Nucleus accumbens (tissue), 56 donors: ENCODE data around the gene ZNF335.
"Not testable (repeated sequence)": the region's sequence is repeated elsewhere in the genome, so short reads cannot be mapped to it uniquely, and the experiment has no call there.

Source experiments
- DNase-seq, 56 donors: peaks; one replicate each; lab custom pipeline; 2025; lab: John Stamatoyannopoulos, UW

ZNF335 gene

GRCh38 chr20:45918779-45919537 is 53.0 kb downstream of the ZNF335 start:
- DNase-seq, result no peak

DNA sequence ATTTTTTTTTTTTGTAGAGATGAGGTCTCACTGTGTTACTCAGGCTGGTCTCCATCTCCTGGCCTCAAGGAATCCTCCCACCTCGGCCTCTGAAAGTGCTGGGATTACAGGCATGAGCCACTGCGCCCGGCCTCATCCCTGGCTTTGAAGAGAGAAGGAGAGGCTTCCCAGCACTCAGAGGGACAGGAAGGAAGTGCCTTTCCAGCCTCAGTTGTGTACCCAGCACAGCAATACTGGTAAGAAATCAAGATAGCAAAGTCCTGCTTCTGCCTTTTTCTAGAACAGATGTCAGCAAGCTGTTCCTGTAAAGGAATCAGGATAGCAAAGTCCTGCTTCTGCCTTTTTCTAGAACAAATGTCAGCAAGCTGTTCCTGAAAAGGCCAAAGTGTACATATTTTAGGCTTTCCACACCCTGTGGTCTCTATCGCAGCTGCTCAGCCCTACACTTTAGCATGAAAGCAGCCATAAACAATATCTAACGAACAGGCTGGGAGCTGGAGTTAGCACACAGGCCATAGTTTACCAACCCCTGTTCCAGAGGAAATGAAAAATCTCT is 53.7 kb downstream of the ZNF335 start:
- DNase-seq, result no peak

DNA sequence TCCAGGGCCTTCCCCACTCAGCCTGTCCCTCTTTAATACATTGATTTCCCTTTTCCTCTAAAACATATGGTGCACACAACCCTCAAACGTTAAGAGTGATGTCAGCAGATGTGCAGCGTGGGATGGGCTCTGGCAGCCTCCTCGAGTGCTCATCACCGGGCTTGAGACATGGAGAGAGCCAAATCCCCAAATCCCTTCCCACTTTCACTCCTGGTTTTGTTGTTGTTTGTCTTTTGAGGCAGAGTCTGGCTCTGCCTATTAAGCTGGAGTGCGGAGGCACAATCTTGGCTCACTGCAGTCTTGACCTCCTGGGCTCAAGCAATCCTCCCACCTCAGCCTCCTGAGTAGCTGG is 54.2 kb downstream of the ZNF335 start:
- no peak for DNase-seq

GRCh38 chr20:45913116-45913515 is 58.9 kb downstream of the ZNF335 start:
- DNase-seq, result no peak

- no peak for DNase-seq
Measured at GRCh38 chr20:45912344-45912682, 59.7 kb downstream of the ZNF335 start.

GRCh38 chr20:45911486-45912343 is 60.3 kb downstream of the ZNF335 start, which contains the start of gene PLTP:
PLTP (minus strand) TSS chr20:45912155; CDS start chr20:45911452, 703 bp downstream.
- peak in 52 of 56 donors; percentile 22 to 86 (median 60) for DNase-seq

GRCh38 chr20:45910670-45911485 is 61.1 kb downstream of the ZNF335 start:
- peak; percentile 6 to 92 (median 70) for DNase-seq

- no peak for DNase-seq
Measured at GRCh38 chr20:45909817-45910669, 62.0 kb downstream of the ZNF335 start.

DNA sequence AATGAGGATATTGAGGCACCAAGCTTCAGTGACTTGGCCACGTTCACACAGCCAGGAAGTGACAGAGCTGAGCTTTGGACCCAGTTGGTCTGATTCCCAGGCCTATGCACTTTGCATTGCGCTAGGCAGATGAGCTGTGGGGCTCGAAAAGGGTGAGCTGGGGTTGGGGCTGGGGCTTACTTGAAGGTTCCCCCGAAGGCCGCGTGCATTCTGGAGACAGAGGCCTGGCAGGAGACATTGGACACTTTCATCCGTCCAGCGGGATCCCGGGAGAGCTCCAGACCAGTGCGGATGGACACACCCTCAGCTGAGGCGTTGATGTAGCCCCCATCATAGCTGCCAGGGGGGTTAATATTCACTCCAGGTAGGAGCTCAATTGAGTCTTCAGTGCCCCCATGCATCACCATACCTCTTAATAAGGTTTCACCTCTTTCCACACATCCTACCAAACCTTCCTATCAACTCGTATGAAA is 62.6 kb downstream of the ZNF335 start:
- no peak for DNase-seq

DNA sequence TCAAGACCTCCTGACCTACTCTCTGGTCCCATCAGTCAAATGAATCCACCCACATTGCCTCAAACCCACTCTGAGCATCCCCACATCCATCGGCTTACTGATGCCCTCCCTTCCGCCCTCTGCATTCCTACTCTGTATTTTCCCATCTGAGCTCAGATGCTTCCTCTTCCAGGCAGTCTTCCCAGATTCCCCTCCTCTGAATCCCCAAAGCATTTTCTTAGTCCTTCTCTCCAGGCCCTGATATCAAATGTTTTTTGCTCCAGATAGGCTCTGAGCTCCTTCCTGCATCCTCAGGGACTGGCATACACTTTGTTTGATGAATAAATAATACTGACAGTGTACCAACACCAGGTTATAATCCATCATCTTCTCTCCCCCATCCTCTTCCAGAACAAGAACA is 63.9 kb downstream of the ZNF335 start:
- no peak for DNase-seq

DNA sequence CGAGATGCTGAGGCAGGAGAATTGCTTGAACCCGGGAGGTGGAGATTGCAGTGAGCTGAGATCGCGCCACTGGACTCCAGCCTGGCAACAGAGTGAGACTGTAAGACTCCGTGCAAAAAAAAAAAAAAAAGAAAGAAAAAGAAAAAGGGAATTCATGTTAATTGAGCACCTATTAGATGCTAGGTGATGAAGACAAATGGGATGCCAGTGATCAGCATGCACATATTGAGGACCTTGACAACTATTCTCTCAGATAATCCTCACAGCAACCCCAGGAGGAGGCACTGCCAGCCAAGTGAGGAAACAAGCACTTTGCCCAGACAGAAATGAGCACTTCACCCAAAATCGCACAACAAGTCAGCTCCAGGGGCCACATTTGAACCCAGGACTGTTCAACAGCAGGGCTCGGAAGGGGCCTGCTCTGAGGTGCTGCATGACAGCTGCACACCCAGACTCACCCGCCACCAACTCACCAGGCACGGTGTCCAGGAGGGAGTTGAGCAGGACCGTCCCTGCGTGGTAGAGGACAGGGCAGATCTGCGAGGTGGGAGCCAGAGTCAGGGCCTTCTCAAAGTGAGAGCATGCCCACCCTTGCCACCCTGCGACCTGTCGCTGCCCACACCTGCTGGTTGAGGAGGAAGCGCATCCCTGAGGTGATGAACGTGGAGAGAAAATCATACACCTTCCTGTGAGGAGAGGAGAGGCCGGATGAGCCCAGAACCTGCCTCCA is 64.6 kb downstream of the ZNF335 start:
- DNase-seq, result no peak

DNA sequence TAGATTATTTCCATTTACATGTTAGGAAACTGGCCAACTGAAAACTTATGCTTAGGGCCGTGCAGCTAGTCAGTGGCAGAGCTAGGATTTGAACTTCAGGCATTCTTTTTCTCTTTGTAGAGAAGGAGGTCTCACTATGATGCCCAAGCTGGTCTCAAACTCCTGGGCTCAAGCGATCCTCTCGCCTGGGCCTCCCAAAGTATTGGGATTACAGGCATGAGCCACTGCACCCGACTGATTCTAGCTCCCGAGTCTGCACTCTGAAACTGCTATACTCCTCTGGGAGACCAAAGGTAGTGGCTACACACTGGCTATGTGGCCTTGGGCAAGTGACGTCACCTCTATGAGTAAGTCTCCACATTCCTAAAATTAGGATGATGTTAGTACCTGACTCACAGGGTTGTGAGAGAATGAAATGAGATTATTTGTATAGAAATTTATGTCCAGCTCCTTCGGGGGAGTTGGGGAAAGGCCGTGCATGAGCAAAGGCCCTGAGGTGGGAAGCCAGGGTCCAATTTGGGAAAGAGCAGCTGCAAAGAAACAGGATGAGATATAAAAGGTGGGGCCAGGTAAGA is 66.4 kb downstream of the ZNF335 start:
- no peak for DNase-seq

- no peak for DNase-seq
Measured at GRCh38 chr20:45904583-45905504, 67.2 kb downstream of the ZNF335 start.

DNA sequence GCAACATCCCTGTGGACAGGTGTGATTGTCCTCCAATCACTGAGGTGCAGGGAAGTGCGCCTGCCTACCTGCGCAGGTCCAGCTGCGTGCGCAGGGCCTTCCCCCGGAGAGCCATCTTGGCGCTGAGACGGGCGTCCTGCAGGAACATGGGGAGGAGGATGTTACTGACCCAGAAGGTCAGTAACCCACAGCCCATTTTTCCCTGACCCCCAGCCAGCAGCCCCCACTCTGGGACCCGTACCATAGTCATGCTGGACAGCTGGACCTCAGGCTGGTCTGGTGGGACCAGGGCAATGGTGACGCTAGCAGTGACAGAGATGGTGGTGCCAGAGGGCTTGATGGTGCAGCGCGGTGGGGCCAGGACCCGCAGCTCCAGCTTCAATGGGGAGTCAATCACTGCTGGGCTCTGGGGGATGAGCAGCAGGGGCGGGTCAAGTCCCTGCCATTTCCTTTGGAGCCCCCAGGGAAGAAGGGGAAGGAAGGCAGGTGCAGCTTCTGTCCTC is 69.8 kb downstream of the ZNF335 start:
- no peak for DNase-seq

DNA sequence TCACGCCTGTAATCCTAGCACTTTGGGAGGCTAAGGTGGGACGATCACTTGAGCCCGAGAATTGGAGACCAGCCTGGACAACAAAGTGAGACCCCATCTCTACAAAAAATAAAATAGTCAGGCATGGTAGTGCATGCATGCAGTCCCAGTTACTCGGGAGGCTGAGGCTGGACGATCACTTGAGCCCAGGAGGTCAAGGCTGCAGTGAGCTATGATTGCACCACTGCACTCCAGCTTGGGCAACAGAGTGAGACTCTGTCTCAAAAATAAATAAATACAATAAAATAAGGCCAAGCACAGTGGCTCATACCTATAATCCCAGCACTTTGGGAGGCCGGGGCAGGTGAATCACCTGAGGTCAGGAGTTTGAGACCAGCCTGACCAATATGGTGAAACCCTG is 70.7 kb downstream of the ZNF335 start:
- not testable (repeated sequence) for DNase-seq

DNA sequence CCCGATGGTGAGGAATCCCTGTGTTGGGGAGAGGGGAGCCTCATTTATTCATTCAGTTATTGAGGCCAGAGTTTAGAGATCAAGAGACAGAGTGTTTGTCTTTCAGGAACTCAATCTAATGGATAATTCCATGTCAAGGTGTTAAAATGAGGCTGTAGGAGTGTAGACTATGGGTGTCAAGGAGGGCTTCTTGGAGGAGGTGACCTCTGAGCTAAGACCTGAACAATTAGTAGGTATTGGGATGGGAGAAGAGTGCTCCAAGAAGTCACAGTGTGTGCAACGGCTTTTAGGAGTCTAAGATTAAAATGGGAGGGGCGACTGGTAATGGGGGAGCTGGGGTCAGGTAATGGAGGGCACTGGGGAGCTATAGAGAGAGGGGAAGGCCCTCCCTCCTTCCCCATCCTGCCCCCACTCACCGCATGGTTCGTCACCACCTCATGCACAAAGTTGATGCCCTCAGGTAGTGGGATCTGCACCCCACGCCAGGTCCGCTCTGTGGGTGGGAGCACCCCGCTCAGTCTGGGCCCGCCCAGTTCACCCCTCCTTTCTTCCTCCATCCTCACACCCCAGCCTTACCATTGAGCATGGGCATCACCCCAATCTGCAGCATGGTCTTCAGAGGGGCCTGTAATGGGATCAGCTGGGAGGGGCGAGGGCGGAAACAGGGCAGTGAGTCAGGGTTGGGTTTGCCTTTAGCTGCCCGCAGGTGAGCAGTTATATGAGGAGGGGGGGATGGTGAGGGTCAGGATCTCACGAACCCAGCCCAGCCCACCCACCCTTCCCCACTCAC is 72.8 kb downstream of the ZNF335 start:
- no peak for DNase-seq
